H1 (cell line): Measurements from ENCODE around the gene MREG. TPM values are rescaled to one million over a fixed set of nuclear protein-coding genes. Genes with fewer than 3 reads are reported as not detected.

ENCODE experiments used
- CTCF ChIA-PET: fragments of 300-600 bp; sonication (Branson Sonifier 250); formaldehyde crosslinking; loops from one replicate; lab custom pipeline; 2021; ENCODE audit not compliant: partially characterized antibody; lab: Charles Lee
- POLR2A ChIA-PET: fragments of 300-600 bp; sonication (Branson Sonifier 250); formaldehyde crosslinking; loops from one replicate; lab custom pipeline; 2021; ENCODE audit warnings: inconsistent platforms; ENCODE audit not compliant: partially characterized antibody; lab: Charles Lee
- DNase-seq, 2 experiments: peaks; one replicate each; pipeline versions ENCODE4 v3.0.0 to v3.0.0-alpha.2; 2010 to 2022; ENCODE audit warnings: low spot score in 2 of 2, low read depth in 1 of 2, mixed read lengths in 1 of 2
- FAIRE-seq: peaks from 2 replicates; lab custom pipeline; 2011; peaks lifted over from hg19 to GRCh38; lab: Jason Lieb, UNC
- H2AFZ ChIP-seq: 2 replicates; pipeline ENCODE4 v1.8.1; 2012; ENCODE audit warnings: low read length, inconsistent platforms
- H2AK5ac ChIP-seq: 2 replicates; pipeline ENCODE4 v1.6.1; 2013; ENCODE audit warnings: low read depth, low read length
- H2BK120ac ChIP-seq: replicated peaks from 2 replicates; pipeline ENCODE3; 2013; ENCODE audit warnings: low read depth, low read length, inconsistent platforms
- H2BK12ac ChIP-seq: 2 replicates; pipeline ENCODE4 v1.6.1; 2013; ENCODE audit warnings: low read depth, low read length
- H2BK15ac ChIP-seq: 2 replicates; pipeline ENCODE4 v1.6.1; 2013; ENCODE audit warnings: low read length
- H2BK20ac ChIP-seq: 2 replicates; pipeline ENCODE4 v1.6.1; 2013; ENCODE audit warnings: low read length
- H2BK5ac ChIP-seq: 2 replicates; pipeline ENCODE4 v1.6.1; 2013; ENCODE audit warnings: low read depth, low read length
- H3K14ac ChIP-seq: 2 replicates; pipeline ENCODE4 v1.6.1; 2013; ENCODE audit warnings: inconsistent platforms; ENCODE audit not compliant: insufficient read length
- H3K18ac ChIP-seq: 2 replicates; pipeline ENCODE4 v1.6.1; 2013; ENCODE audit warnings: low read length; ENCODE audit errors: extremely low read depth
- H3K23ac ChIP-seq: 2 replicates; pipeline ENCODE4 v1.6.1; 2013; ENCODE audit warnings: inconsistent platforms; ENCODE audit not compliant: insufficient read length
- H3K23me2 ChIP-seq: 2 replicates; pipeline ENCODE4 v1.6.1; 2013; ENCODE audit warnings: low read depth, low read length
- H3K27ac ChIP-seq: 2 replicates; pipeline ENCODE4 v1.6.1; 2011; ENCODE audit warnings: low read depth, low read length, inconsistent platforms
- H3K27me3 ChIP-seq, 4 experiments: replicated peaks in 1 of 4; 1 replicate in 1 of 4; 2 replicates in 3 of 4; pipeline versions ENCODE4 v1.6.1 to v1.8.1; 2011 to 2013; ENCODE audit warnings: low read length in 3 of 4, mild to moderate bottlenecking in 3 of 4, inconsistent platforms in 2 of 4, mixed read lengths in 2 of 4, moderate library complexity in 1 of 4; ENCODE audit not compliant: control insufficient read depth in 3 of 4, insufficient read depth in 3 of 4; ENCODE audit errors: extremely low read depth in 1 of 4
- H3K36me3 ChIP-seq, 4 experiments: 2 replicates each; pipeline versions ENCODE4 v1.6.1 to v1.8.1; 2011 to 2013; ENCODE audit warnings: mild to moderate bottlenecking in 4 of 4, low read length in 3 of 4, moderate library complexity in 2 of 4, control low read depth in 1 of 4, inconsistent platforms in 1 of 4; ENCODE audit not compliant: insufficient read depth in 4 of 4, control insufficient read depth in 2 of 4
- H3K4ac ChIP-seq: replicated peaks from 2 replicates; pipeline ENCODE3; 2013; ENCODE audit warnings: low read length, low read depth, mixed read lengths, inconsistent platforms; ENCODE audit not compliant: insufficient read length
- H3K4me1 ChIP-seq, 4 experiments: replicated peaks in 1 of 4; 1 replicate in 1 of 4; 2 replicates in 3 of 4; pipeline versions ENCODE4 v1.6.1 to v1.8.1; 2011 to 2013; ENCODE audit warnings: low read length in 3 of 4, inconsistent platforms in 2 of 4, mixed read lengths in 1 of 4; ENCODE audit not compliant: insufficient read depth in 4 of 4, control insufficient read depth in 3 of 4
- H3K4me2 ChIP-seq, 2 experiments: 2 replicates each; pipeline versions ENCODE4 v1.6.1 to v1.8.1; 2011 to 2013; ENCODE audit warnings: low read depth in 2 of 2, low read length in 2 of 2, control low read depth in 1 of 2, inconsistent platforms in 1 of 2, mild to moderate bottlenecking in 1 of 2; ENCODE audit not compliant: insufficient read depth in 1 of 2
- H3K4me3 ChIP-seq, 4 experiments: fragments of 200-600, 300-600 bp in 1 of 4; sonication (generic), shearing (Covaris generic), sonication (Bioruptor Twin) in 1 of 4; 2 replicates each; pipeline versions ENCODE4 v1.5.1 to v1.8.1; 2011 to 2016; ENCODE audit warnings: low read length in 4 of 4, low read depth in 3 of 4, control low read depth in 2 of 4, inconsistent platforms in 2 of 4, mild to moderate bottlenecking in 2 of 4, mixed read lengths in 1 of 4, moderate library complexity in 1 of 4; ENCODE audit not compliant: insufficient read depth in 2 of 4; ENCODE audit errors: extremely low read depth in 1 of 4
- H3K56ac ChIP-seq: replicated peaks from 2 replicates; pipeline ENCODE3; 2013; ENCODE audit warnings: low read depth, mild to moderate bottlenecking, mixed read lengths, low read length, inconsistent platforms; ENCODE audit not compliant: insufficient read length
- H3K79me1 ChIP-seq: 2 replicates; pipeline ENCODE4 v1.6.1; 2013; ENCODE audit warnings: low read depth, low read length, control low read depth
- H3K79me2 ChIP-seq, 2 experiments: 2 replicates each; pipeline versions ENCODE4 v1.6.1 to v1.8.1; 2012 to 2013; ENCODE audit warnings: low read length in 2 of 2, mild to moderate bottlenecking in 2 of 2, inconsistent platforms in 1 of 2; ENCODE audit not compliant: insufficient read depth in 2 of 2, control insufficient read depth in 1 of 2
- H3K9ac ChIP-seq, 4 experiments: replicated peaks in 1 of 4; 1 replicate in 1 of 4; 2 replicates in 3 of 4; pipeline versions ENCODE4 v1.6.1 to v1.8.1; 2011 to 2013; ENCODE audit warnings: low read depth in 3 of 4, low read length in 3 of 4, control low read depth in 2 of 4, mild to moderate bottlenecking in 2 of 4, moderate library complexity in 2 of 4, inconsistent platforms in 1 of 4; ENCODE audit errors: extremely low read depth in 1 of 4
- H3K9me3 ChIP-seq, 2 experiments: 2 replicates each; pipeline versions ENCODE4 v1.6.1 to v1.8.1; 2012 to 2013; ENCODE audit warnings: mild to moderate bottlenecking in 2 of 2, moderate library complexity in 2 of 2, control low read depth in 1 of 2, inconsistent platforms in 1 of 2, low read depth in 1 of 2, low read length in 1 of 2, mixed read lengths in 1 of 2; ENCODE audit not compliant: insufficient read depth in 2 of 2
- H4K20me1 ChIP-seq, 2 experiments: replicated peaks in 1 of 2; 2 replicates each; pipeline versions ENCODE3 to v1.8.1; 2011 to 2013; ENCODE audit warnings: inconsistent platforms in 2 of 2, low read length in 2 of 2, mild to moderate bottlenecking in 1 of 2; ENCODE audit not compliant: insufficient read depth in 2 of 2, control insufficient read depth in 1 of 2
- H4K5ac ChIP-seq: 2 replicates; pipeline ENCODE4 v1.6.1; 2013; ENCODE audit warnings: low read length, low read depth, mixed read lengths, inconsistent platforms; ENCODE audit not compliant: insufficient read length
- H4K8ac ChIP-seq: 2 replicates; pipeline ENCODE4 v1.8.0; 2013; ENCODE audit warnings: mild to moderate bottlenecking, moderate library complexity, low read length, inconsistent platforms; ENCODE audit not compliant: insufficient read depth; ENCODE audit errors: extremely low read depth
- H4K91ac ChIP-seq: replicated peaks from 2 replicates; pipeline ENCODE3; 2013; ENCODE audit warnings: low read length, mixed read lengths, inconsistent platforms; ENCODE audit not compliant: insufficient read length
- BACH1 ChIP-seq: IDR thresholded peaks from 2 replicates; pipeline ENCODE4 v1.6.1; 2012; ENCODE audit warnings: low read length, improper control_type of control experiment
- FOSL1 ChIP-seq: IDR thresholded peaks from 2 replicates; pipeline ENCODE4 v1.6.1; 2011; ENCODE audit warnings: mild to moderate bottlenecking, low read depth, low read length, moderate library complexity; ENCODE audit not compliant: insufficient read depth
- GTF2F1 ChIP-seq: IDR thresholded peaks from 2 replicates; pipeline ENCODE4 v1.6.1; 2012; ENCODE audit warnings: low read depth, low read length, improper control_type of control experiment, borderline replicate concordance
- NANOG ChIP-seq: IDR thresholded peaks from 2 replicates; pipeline ENCODE4 v1.6.1; 2011; ENCODE audit warnings: low read length, low read depth, mild to moderate bottlenecking, inconsistent platforms; ENCODE audit not compliant: insufficient read depth, poor library complexity, severe bottlenecking
- SP2 ChIP-seq: IDR thresholded peaks from 2 replicates; pipeline ENCODE4 v1.6.1; 2012; ENCODE audit warnings: mild to moderate bottlenecking, low read length, inconsistent platforms
- WGBS, 2 experiments: shearing (Covaris generic) in 1 of 2; methylation state at CpG; one replicate each; pipeline versions ENCODE4 v1.1.6 to v1.1.7; 2013 to 2015; ENCODE audit warnings: low lambda C conversion rate in 2 of 2, mixed read lengths in 2 of 2, inconsistent platforms in 1 of 2, low coverage in 1 of 2, missing lambda C conversion rate in 1 of 2; ENCODE audit not compliant: insufficient replicate concordance in 2 of 2, insufficient coverage in 1 of 2, insufficient read length in 1 of 2; ENCODE audit errors: extremely low coverage in 1 of 2, missing lambda C conversion rate in 1 of 2; 5-methylcytosine and 5-hydroxymethylcytosine counted together
- polyA plus RNA-seq, 7 experiments: library from polyadenylated mRNA; depleted of rRNA in 3 of 7; stranded (reverse) in 5 of 7; unstranded in 2 of 7; fragments of >200 nt in 5 of 7; fragments of 200-250 nt in 2 of 7; gene quantifications; 1 replicate in 5 of 7; 2 replicates in 1 of 7; 4 replicates in 1 of 7; pipeline versions ENCODE4 v1.2.1 to v1.2.3, GENCODE V29; 2011 to 2013; ENCODE audit warnings: missing spikeins in 2 of 7, mixed read lengths in 2 of 7
- total RNA-seq: library from RNA; stranded (reverse); fragmentation: NEBNext Ultra II Directional; extraction: Animal tissue kit (Norgen Biotek cat#: 25700); gene quantifications from 2 replicates; pipeline ENCODE4 v1.2.1, GENCODE V29; 2021
- TF ChIP-seq, protein P1 (sequence below), 3 experiments: IDR thresholded peaks; 1 replicate in 2 of 3; 2 replicates in 1 of 3; pipeline versions ENCODE4 v1.5.1 to v1.6.1; 2011; ENCODE audit warnings: low read length in 3 of 3, mild to moderate bottlenecking in 3 of 3, inconsistent platforms in 2 of 3, low read depth in 1 of 3, moderate library complexity in 1 of 3; ENCODE audit not compliant: insufficient read depth in 1 of 3; ENCODE audit errors: control extremely low read depth in 1 of 3

MREG gene
- total and polyA plus RNA-seq, 2 of the 8 experiments (the other 6 are each of a cell fraction or from before 2014, with no cell fraction given): 7.5 to 31.9 TPM

DNA sequence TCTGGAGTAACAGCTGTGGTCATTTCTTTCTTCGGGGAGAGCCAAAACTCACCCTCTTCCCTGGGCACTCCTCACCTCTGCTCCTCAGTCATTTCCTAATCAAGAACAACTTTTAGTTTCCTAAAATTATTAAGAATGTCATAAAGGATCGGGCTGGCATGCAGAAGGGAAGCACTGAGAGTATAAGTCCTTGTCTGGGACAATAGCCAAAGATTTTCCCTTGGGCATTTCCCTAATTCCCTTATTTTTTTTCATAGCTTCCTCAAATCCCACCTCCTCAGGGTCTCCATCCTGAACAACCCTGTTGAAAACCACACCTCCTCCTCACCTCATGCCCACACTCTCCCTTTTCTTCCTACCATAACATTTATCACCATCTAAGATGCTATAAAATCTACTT, 115.0 kb downstream of the MREG start:
- Histone ChIP-seq H3K23ac (no peak overlapping the region), H3K23me2 (no peaks in the 10 kb centered on the region), H3K4me3 (no peak overlapping the region), H3K36me3 (no peaks in the 10 kb centered on the region), H3K14ac (no peak overlapping the region), H2BK5ac (no peak overlapping the region), H3K79me1 (no peaks in the 10 kb centered on the region), H4K5ac (no peak overlapping the region), H3K9ac (no peak overlapping the region), H4K8ac (no peak overlapping the region), H4K20me1 (no peaks in the 10 kb centered on the region), H2BK12ac (no peak overlapping the region), H3K4me2 (no peak overlapping the region), H3K18ac (no peak overlapping the region), H3K27me3 (no peaks in the 10 kb centered on the region), H2AFZ (no peak overlapping the region), H3K4me1 (no peaks in the 10 kb centered on the region), H3K4ac (no peak overlapping the region), H2BK120ac (no peak overlapping the region), H4K91ac (no peak overlapping the region), H3K56ac (no peak overlapping the region), H2AK5ac (no peak overlapping the region), H3K27ac (no peak overlapping the region), H2BK20ac (no peak overlapping the region), H3K9me3 (no peaks in the 10 kb centered on the region), H2BK15ac (no peak overlapping the region), H3K79me2 (no peaks in the 10 kb centered on the region)
- CTCF ChIA-PET: interaction anchor here (0.8 to 1.8 kb wide), 3 partner anchors 33 to 103 kb away, joined by 4 read pairs; no protein-coding TSS in a partner anchor
- WGBS, 2 experiments: 86% methylated on average over 2 of the region's 2 CpGs; no CpG with 5 or more reads in 1 of the 2 experiments
- TF ChIP-seq FOSL1 (no peak), BACH1 (no peak), SP2 (no peak), GTF2F1 (no peak), NANOG (no peak)
- TF ChIP-seq, protein P1, sequence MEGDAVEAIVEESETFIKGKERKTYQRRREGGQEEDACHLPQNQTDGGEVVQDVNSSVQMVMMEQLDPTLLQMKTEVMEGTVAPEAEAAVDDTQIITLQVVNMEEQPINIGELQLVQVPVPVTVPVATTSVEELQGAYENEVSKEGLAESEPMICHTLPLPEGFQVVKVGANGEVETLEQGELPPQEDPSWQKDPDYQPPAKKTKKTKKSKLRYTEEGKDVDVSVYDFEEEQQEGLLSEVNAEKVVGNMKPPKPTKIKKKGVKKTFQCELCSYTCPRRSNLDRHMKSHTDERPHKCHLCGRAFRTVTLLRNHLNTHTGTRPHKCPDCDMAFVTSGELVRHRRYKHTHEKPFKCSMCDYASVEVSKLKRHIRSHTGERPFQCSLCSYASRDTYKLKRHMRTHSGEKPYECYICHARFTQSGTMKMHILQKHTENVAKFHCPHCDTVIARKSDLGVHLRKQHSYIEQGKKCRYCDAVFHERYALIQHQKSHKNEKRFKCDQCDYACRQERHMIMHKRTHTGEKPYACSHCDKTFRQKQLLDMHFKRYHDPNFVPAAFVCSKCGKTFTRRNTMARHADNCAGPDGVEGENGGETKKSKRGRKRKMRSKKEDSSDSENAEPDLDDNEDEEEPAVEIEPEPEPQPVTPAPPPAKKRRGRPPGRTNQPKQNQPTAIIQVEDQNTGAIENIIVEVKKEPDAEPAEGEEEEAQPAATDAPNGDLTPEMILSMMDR (IDR thresholded peaks at IDR 0.05; ENCODE audit: control extremely low read depth in 1 of 3, insufficient read depth in 1 of 3, low read depth in 1 of 3, low read length in 3 of 3): no peak
- POLR2A ChIA-PET: no interaction called here
- no peak for FAIRE-seq
- no peak for DNase-seq
